B cell (primary cell): ENCODE data around the gene PHLDA3. TPM values are rescaled to one million over a fixed set of nuclear protein-coding genes. Genes with fewer than 3 reads are reported as not detected.

ENCODE experiments used
- ATAC-seq: fragments of 200-7000 bp; cut with Tn5 transposase; one replicate; pipeline ENCODE4 v1.10.0; 2021; ENCODE audit warnings: low read depth, mild to moderate bottlenecking, moderate number of reproducible peaks, moderate library complexity
- CTCF ChIA-PET: fragments of 350-600 bp; sonication (Branson Sonifier 250); formaldehyde crosslinking; loops from one replicate; lab custom pipeline; 2021; ENCODE audit warnings: antibody characterized with exemption, inconsistent platforms; lab: Charles Lee
- POLR2A ChIA-PET: fragments of 350-600 bp; sonication (Branson Sonifier 250); formaldehyde crosslinking; loops from one replicate; lab custom pipeline; 2021; ENCODE audit warnings: antibody characterized with exemption; lab: Charles Lee
- DNase-seq: peaks from one replicate; pipeline ENCODE4 v3.0.0; 2013
- H2AFZ ChIP-seq: 2 replicates; pipeline ENCODE4 v1.6.1; 2012; ENCODE audit warnings: mild to moderate bottlenecking, low read depth, low read length; ENCODE audit not compliant: insufficient read depth, poor library complexity, severe bottlenecking
- H3K27ac ChIP-seq, 2 donors: 1 replicate in 1 of 2; 2 replicates in 1 of 2; pipeline ENCODE4 v1.5.1; 2012 to 2013; ENCODE audit warnings: low read length in 2 of 2, mild to moderate bottlenecking in 2 of 2, moderate library complexity in 1 of 2
- H3K27me3 ChIP-seq, 4 experiments: fragments of 200-600 bp in 1 of 4; sonication (generic) in 1 of 4; replicated peaks in 1 of 4; 1 replicate in 2 of 4; 2 replicates in 2 of 4; pipeline versions ENCODE4 v1.6.1 to v1.7.0; 2013 to 2016; ENCODE audit warnings: low read length in 3 of 4, mild to moderate bottlenecking in 2 of 4, mixed read lengths in 1 of 4, moderate library complexity in 1 of 4; ENCODE audit not compliant: insufficient read depth in 4 of 4, control insufficient read depth in 3 of 4; ENCODE audit errors: control extremely low read depth in 1 of 4
- H3K36me3 ChIP-seq, 2 experiments: replicated peaks in 1 of 2; 1 replicate in 1 of 2; 2 replicates in 1 of 2; pipeline versions ENCODE4 v1.6.1 to v1.7.1; 2013; ENCODE audit warnings: low read length in 1 of 2; ENCODE audit not compliant: insufficient read depth in 2 of 2, control insufficient read depth in 1 of 2; ENCODE audit errors: control extremely low read depth in 1 of 2, extremely low read depth in 1 of 2
- H3K4me1 ChIP-seq, 2 donors: fragments of 200-600 bp in 1 of 2; sonication (generic) in 1 of 2; 1 replicate in 1 of 2; 2 replicates in 1 of 2; pipeline versions ENCODE4 v1.5.1 to v1.6.1; 2013 to 2017; ENCODE audit warnings: low read length in 2 of 2; ENCODE audit not compliant: control insufficient read depth in 2 of 2, insufficient read depth in 2 of 2
- H3K4me2 ChIP-seq: replicated peaks from 2 replicates; pipeline ENCODE3; 2012; ENCODE audit warnings: mild to moderate bottlenecking, low read depth, low read length; ENCODE audit not compliant: poor library complexity, severe bottlenecking
- H3K4me3 ChIP-seq, 5 experiments: fragments of 200-600 bp in 1 of 5; sonication (generic) in 1 of 5; 1 replicate in 3 of 5; 2 replicates in 2 of 5; pipeline versions ENCODE4 v1.5.1 to v1.7.0; 2011 to 2016; ENCODE audit warnings: low read length in 4 of 5, mild to moderate bottlenecking in 4 of 5, low read depth in 2 of 5, control low read depth in 1 of 5, moderate library complexity in 1 of 5; ENCODE audit not compliant: insufficient read depth in 1 of 5; ENCODE audit errors: control extremely low read depth in 1 of 5, extremely low read depth in 1 of 5
- H3K79me2 ChIP-seq: fragments of 200-600 bp; sonication (generic); one replicate; pipeline ENCODE4 v1.6.0; 2016; ENCODE audit warnings: low read length; ENCODE audit not compliant: control insufficient read depth, insufficient read depth
- H3K9ac ChIP-seq: fragments of 200-600 bp; sonication (generic); 2 replicates; pipeline ENCODE4 v1.6.1; 2017; ENCODE audit warnings: mild to moderate bottlenecking, low read length, moderate library complexity
- H3K9me3 ChIP-seq, 3 donors: one replicate each; pipeline versions ENCODE4 v1.6.1 to v1.7.1; 2013; ENCODE audit warnings: low read length in 2 of 3; ENCODE audit not compliant: control insufficient read depth in 2 of 3, insufficient read depth in 1 of 3; ENCODE audit errors: control extremely low read depth in 1 of 3
- H4K20me1 ChIP-seq: 2 replicates; pipeline ENCODE4 v1.6.0; 2012; ENCODE audit warnings: mild to moderate bottlenecking, low read length; ENCODE audit not compliant: insufficient read depth, control insufficient read depth, poor library complexity, severe bottlenecking
- H3K27ac Mint-ChIP-seq: one replicate; pipeline ENCODE4 v1.8.0; 2021; ENCODE audit warnings: mixed read lengths
- H3K27me3 Mint-ChIP-seq: one replicate; pipeline ENCODE4 v1.8.0; 2021; ENCODE audit warnings: mixed read lengths
- H3K4me1 Mint-ChIP-seq: one replicate; pipeline ENCODE4 v1.8.0; 2021; ENCODE audit warnings: mixed read lengths
- H3K4me3 Mint-ChIP-seq: one replicate; pipeline ENCODE4 v1.8.0; 2021; ENCODE audit warnings: mixed read lengths
- H3K9me3 Mint-ChIP-seq: one replicate; pipeline ENCODE4 v1.8.0; 2022; ENCODE audit warnings: mixed read lengths; ENCODE audit not compliant: insufficient read depth
- CTCF ChIP-seq: fragments of 200-600 bp; IDR thresholded peaks from one replicate; pipeline ENCODE4 v1.8.0; 2022; ENCODE audit warnings: antibody characterized with exemption, mild to moderate bottlenecking
- EZH2 ChIP-seq: IDR thresholded peaks from 2 replicates; pipeline ENCODE4 v1.6.1; 2012; ENCODE audit warnings: borderline replicate concordance, low read depth, mild to moderate bottlenecking, moderate library complexity, low read length; ENCODE audit not compliant: insufficient read depth, poor library complexity, severe bottlenecking
- WGBS: methylation state at CpG from one replicate; pipeline ENCODE4 v1.1.5; 2013; ENCODE audit warnings: missing lambda C conversion rate; ENCODE audit not compliant: insufficient coverage; 5-methylcytosine and 5-hydroxymethylcytosine counted together
- intact Hi-C: fragments of 100-400 bp; cut with micrococcal nuclease; formaldehyde crosslinking; loops from one replicate; pipeline ENCODE4 v1.10.0; 2022
- polyA plus RNA-seq: library from polyadenylated mRNA; depleted of rRNA; stranded (reverse); fragments of >200 nt; gene quantifications from 2 replicates; pipeline ENCODE4 v1.2.3, GENCODE V29; 2012
- total RNA-seq, 2 donors: library from RNA; stranded (reverse); fragments of 120-200 nt in 1 of 2; gene quantifications; 1 replicate in 1 of 2; 2 replicates in 1 of 2; pipeline versions ENCODE4 v1.2.3 to v1.2.4, GENCODE V29; 2013 to 2022

PHLDA3 gene
- total and polyA plus RNA-seq, 2 donors (not counting 1 experiment from before 2014, with no cell fraction given): 0.20 to 0.30 TPM

DNA sequence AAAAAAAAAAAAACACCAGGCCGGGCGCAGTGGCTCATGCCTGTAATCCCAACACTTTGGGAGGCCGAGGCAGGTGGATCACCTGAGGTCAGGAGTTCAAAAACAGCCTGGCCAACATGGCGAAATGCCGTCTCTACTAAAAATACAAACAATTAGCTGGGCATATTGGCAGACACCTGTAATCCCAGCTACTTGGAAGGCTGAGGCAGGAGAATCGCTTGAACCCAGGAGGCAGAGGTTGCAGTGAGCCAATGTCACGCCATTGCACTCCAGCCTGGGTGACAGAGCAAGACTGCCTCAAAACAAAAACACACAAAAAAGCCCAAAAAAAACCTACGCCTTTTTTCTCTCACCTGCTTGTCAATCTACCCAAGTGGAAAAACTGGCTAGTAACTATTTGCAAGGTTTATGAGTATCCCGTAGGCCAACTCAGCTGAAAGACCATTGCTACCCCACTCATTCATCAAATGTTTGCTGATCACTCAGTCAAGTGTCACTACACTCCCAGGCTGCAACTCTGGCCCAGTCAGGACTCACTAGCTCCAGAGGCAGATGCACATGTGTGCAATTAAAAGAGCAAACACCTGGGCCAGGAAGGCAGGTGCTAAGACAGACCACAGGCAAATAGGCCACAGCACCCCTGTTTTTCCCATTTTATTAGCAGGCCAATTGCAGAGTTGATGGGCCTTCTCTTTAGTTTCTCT lies 36.0 kb upstream of the PHLDA3 start:
- no peak for ATAC-seq
- Histone ChIP-seq H4K20me1 (no peaks in the 10 kb centered on the region), H3K27ac (no peak overlapping the region), H3K9me3 (no peaks in the 10 kb centered on the region), H3K4me2 (no peak overlapping the region), H3K36me3 (no peaks in the 10 kb centered on the region), H3K79me2 (peaks cover 34% of the 10 kb centered on the region), H2AFZ (no peak overlapping the region), H3K27me3 (no peaks in the 10 kb centered on the region), H3K4me3 (no peak overlapping the region), H3K9ac (no peak overlapping the region), H3K4me1 (peaks cover 20 to 25% of the 10 kb centered on the region in 2 donors)
- Mint-ChIP-seq H3K4me1 (peaks cover 30% of the 10 kb centered on the region), H3K9me3 (no peaks in the 10 kb centered on the region), H3K27me3 (no peaks in the 10 kb centered on the region), H3K4me3 (peak overlapping the region; percentile 94), H3K27ac (peak overlapping the region; percentile 10)
- ChIA-PET CTCF (interaction anchor here (1.0 to 4.7 kb wide), 5 partner anchors 8 to 27 kb away, joined by 3 to 59 read pairs (median 3); no protein-coding TSS in a partner anchor), POLR2A (no interaction called here)
- no peak for DNase-seq
- 93% methylated on average over 6 of the region's 9 CpGs for WGBS
- intact Hi-C loops: loop anchor here (5.0 kb wide), 1 partner anchor 657 kb away; the partner anchor contains the start of gene PTPN7
- TF ChIP-seq CTCF (no peak), EZH2 (no peak)

DNA sequence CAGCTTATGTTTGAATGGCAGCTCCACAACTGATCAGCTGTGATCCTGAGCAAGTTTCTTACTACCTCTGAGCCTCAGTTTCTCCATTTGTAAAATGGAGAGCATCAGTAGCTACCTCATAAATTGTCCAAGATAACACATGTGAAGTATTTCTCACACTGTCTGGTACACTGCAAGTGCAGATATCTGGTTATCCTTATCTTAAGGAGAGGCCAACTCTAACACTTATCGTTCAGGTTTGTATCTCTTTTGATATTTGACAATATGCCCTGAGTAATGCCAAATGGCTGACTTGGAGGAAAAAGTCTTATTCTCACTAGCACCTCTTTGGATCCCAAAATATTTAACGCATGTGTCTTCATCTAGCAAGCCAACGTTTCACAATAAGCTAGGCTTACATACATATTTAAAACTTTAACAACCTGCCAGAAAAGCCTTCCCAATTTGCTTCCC lies 35.2 kb upstream of the PHLDA3 start:
- H3K36me3 ChIP-seq: no peaks in the 10 kb centered on the region
- no peak overlapping the region for H3K4me3 ChIP-seq
- ChIA-PET CTCF (interaction anchor here (2.0 to 5.3 kb wide), 3 partner anchors 9 to 23 kb away, joined by 12 to 59 read pairs (median 33); no protein-coding TSS in a partner anchor), POLR2A (no interaction called here)
- no peak overlapping the region for H2AFZ ChIP-seq
- WGBS: 90% methylated on average over 2 of the region's 3 CpGs
- no peaks in the 10 kb centered on the region for H4K20me1 ChIP-seq
- ATAC-seq (no peak), DNase-seq (no peak)
- Mint-ChIP-seq H3K4me1 (peaks cover 28% of the 10 kb centered on the region), H3K9me3 (no peaks in the 10 kb centered on the region), H3K4me3 (no peak overlapping the region), H3K27ac (no peak overlapping the region), H3K27me3 (no peaks in the 10 kb centered on the region)
- H3K27me3 ChIP-seq: no peaks in the 10 kb centered on the region
- TF ChIP-seq EZH2: no peak
- H3K79me2 ChIP-seq: peaks cover 34% of the 10 kb centered on the region
- no peaks in the 10 kb centered on the region for H3K9me3 ChIP-seq
- H3K9ac ChIP-seq: no peak overlapping the region
- intact Hi-C loops: no loop called here
- no peak overlapping the region for H3K4me2 ChIP-seq
- H3K27ac ChIP-seq: no peak overlapping the region
- H3K4me1 ChIP-seq: peaks cover 20 to 25% of the 10 kb centered on the region in 2 donors
